GM18511 (cell line): ENCODE data around the gene CTSE.
"Not testable (repeated sequence)": the region's sequence is repeated elsewhere in the genome, so short reads cannot be mapped to it uniquely, and the experiment has no call there.

Source experiments
- ATAC-seq: cut with Tn5 transposase; IDR thresholded peaks from one replicate; pipeline ENCODE4 v1.9.1; 2021; ENCODE audit warnings: mild to moderate bottlenecking, moderate library complexity; ENCODE audit not compliant: unreplicated experiment

Gene CTSE

GRCh38 chr1:206023695-206024094, at the start of gene CTSE:
Gene CTSE, minus strand, starts transcription at chr1:206023895. Its CDS starts 104 bp downstream, at chr1:206023791.
- no peak for ATAC-seq

- no peak for ATAC-seq
Observed at GRCh38 chr1:206070627-206071304, 47.1 kb upstream of the CTSE start.

- ATAC-seq: no peak
Observed at GRCh38 chr1:206068314-206068713, 44.6 kb upstream of the CTSE start.

GRCh38 chr1:206067486-206068227, 44.0 kb upstream of the CTSE start:
- no peak for ATAC-seq

- peak; percentile 82 for ATAC-seq
Observed at GRCh38 chr1:206066479-206067171, 42.9 kb upstream of the CTSE start.

- no peak for ATAC-seq
Observed at GRCh38 chr1:206065547-206066145, 42.0 kb upstream of the CTSE start.

- not testable (repeated sequence) for ATAC-seq
Observed at GRCh38 chr1:206064501-206064900, 40.8 kb upstream of the CTSE start.

GRCh38 chr1:206064001-206064400, 40.3 kb upstream of the CTSE start:
- ATAC-seq: not testable (repeated sequence)

GRCh38 chr1:206062464-206062863, 38.8 kb upstream of the CTSE start:
- ATAC-seq: no peak

GRCh38 chr1:206060844-206061243, 37.1 kb upstream of the CTSE start:
- ATAC-seq: no peak

GRCh38 chr1:206059355-206059915, 35.7 kb upstream of the CTSE start:
- ATAC-seq: no peak

GRCh38 chr1:206058927-206059292, 35.2 kb upstream of the CTSE start:
- no peak for ATAC-seq

GRCh38 chr1:206058289-206058926, 34.7 kb upstream of the CTSE start:
- not testable (repeated sequence) for ATAC-seq

GRCh38 chr1:206055639-206056323, 32.1 kb upstream of the CTSE start:
- not testable (repeated sequence) for ATAC-seq

GRCh38 chr1:206055069-206055625, 31.5 kb upstream of the CTSE start:
- not testable (repeated sequence) for ATAC-seq

- ATAC-seq: not testable (repeated sequence)
Observed at GRCh38 chr1:206053616-206054015, 29.9 kb upstream of the CTSE start.

- not testable (repeated sequence) for ATAC-seq
Observed at GRCh38 chr1:206052919-206053610, 29.4 kb upstream of the CTSE start, which contains the start of gene RHEX. Gene RHEX, plus strand, starts transcription at chr1:206053173. Its CDS starts 44,656 bp downstream, at chr1:206097829.

- not testable (repeated sequence) for ATAC-seq
Observed at GRCh38 chr1:206052231-206052865, 28.7 kb upstream of the CTSE start.
